Adrenal gland (tissue), 5 donors: ENCODE measurements around the gene SYNE1.
"Not testable (repeated sequence)": the region's sequence is repeated elsewhere in the genome, so short reads cannot be mapped to it uniquely, and the experiment has no call there.

ENCODE experiments used
- CTCF ChIP-seq, 6 experiments: fragments of 450-650 bp in 4 of 6; fragments of 200-600 bp in 2 of 6; sonication (generic) in 1 of 6; IDR thresholded peaks; 1 replicate in 5 of 6; 2 replicates in 1 of 6; pipeline versions ENCODE4 v1.5.1 to v1.8.0; 2016 to 2021; ENCODE audit warnings: antibody characterized with exemption in 6 of 6, mild to moderate bottlenecking in 2 of 6, moderate library complexity in 1 of 6
- POLR2A ChIP-seq, 2 donors: fragments of 450-650 bp; IDR thresholded peaks; one replicate each; pipeline ENCODE4 v1.6.1; 2017; ENCODE audit warnings: antibody characterized with exemption in 2 of 2, mild to moderate bottlenecking in 2 of 2, moderate library complexity in 1 of 2
- donor health status: DM: no; HTN: no; CAD: no.

- not testable (repeated sequence) for TF ChIP-seq POLR2A, CTCF (IDR thresholded peaks at IDR 0.05)
Observed at GRCh38 chr6:152514120-152514519, 123.0 kb downstream of the SYNE1 start.
